Stimulated activated CD4-positive, alpha-beta T cell treated with anti-CD3 and anti-CD28 coated beads, Interleukin-1b, Interleukin-23, amount 100 ng/mL, for 4 hours (primary cell): ENCODE results near the gene PI4K2A.
"Not testable (repeated sequence)": the region's sequence is repeated elsewhere in the genome, so short reads cannot be mapped to it uniquely, and the experiment has no call there.

Source experiments
- DNase-seq, 2 donors: peaks; one replicate each; pipeline ENCODE4 v3.0.0-alpha.2; 2020; ENCODE audit warnings: low read depth in 2 of 2

PI4K2A gene

DNA sequence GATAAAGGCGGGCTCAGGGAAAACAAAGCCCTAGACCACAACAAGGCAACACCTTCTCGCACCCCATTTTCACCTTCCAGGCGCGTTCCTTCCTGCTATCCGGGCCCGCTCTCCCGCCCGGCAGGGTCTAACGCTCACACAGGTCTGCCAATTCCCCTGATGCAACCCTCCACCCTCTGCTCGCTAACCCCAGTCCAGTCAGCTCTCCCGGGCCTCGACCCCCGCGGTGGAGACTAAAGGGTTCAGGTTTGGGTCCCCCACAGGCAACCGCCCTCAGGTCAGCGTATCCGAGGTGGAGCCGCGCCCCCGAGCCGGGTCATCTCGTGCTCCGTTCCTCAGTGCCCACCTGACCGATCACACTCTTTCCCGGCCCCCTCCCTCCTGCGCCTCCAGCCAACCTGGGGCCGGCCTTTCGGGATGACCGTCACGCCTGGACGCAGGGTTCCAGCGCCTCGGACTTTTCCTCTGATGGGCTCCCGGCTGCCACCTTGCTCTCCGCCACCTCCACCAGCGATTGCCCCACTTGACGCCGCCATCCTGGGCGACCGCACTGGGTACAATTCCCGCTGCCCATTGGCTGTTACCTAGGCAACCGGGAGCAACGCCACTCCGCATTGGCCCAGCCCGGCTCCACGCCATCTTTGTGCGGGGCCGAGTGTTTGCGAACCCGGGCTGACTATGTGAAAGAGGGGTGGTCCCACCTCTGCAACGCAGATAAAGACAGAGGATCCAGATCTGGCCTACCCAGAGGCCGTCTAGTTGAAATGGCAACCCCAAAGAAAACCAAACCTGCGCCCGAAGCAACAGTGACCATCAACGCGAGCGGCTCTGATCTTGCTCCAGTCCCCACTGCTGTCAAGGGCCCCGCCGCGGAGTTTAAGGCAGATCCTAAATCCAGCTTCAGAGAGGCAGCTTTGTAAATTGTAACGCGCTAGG, 7.3 kb upstream of the PI4K2A start, which contains the start of gene MORN4:
TSS of gene MORN4 (minus strand) at position 552 of the 936 bp plus-strand sequence. CDS start 13,847 bp downstream, outside the sequence.
- DNase-seq = peak; percentile 80 to 81

DNA sequence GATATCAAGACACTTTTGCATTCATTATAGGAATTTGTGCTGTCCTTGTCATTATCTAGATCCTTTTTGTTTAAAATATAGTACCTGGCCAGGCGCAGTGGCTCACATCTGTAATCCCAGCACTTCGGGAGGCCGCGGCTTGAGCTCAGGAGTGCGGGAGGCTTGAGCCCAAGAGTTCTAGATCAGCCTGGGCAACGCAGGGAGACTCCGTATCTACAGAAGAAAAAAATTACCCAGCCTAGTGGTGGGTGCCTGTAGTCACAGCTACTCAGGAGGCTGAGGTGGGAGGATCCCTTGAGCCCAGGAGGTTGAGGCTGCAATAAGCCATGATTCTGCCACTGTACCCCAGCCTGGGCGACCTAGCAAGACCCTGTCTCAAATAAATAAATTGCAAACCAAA, 6.5 kb upstream of the PI4K2A start:
- DNase-seq = no peak

DNA sequence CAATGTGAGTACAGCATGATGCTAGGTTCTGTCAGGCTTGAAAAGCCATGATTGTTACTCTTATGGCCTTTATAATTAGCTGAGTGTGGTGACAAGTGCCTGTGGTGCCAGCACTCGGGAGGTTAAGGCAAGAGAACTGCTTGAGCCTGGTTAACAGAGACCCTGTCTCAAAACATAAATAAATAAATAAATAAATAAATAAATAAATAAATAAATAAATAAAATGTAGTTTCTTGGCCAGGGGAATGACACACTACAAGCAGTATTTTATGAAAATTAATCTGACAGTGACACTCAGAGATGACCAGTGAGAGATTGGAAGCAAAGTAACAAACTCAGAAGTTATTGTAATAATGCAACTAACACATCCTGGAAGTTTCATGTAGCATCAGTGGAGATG, 4.9 kb upstream of the PI4K2A start:
- no peak for DNase-seq

- DNase-seq = not testable (repeated sequence)
These were observed 1.4 kb upstream of the PI4K2A start for GRCh38 chr10:97639090-97639489.

DNA sequence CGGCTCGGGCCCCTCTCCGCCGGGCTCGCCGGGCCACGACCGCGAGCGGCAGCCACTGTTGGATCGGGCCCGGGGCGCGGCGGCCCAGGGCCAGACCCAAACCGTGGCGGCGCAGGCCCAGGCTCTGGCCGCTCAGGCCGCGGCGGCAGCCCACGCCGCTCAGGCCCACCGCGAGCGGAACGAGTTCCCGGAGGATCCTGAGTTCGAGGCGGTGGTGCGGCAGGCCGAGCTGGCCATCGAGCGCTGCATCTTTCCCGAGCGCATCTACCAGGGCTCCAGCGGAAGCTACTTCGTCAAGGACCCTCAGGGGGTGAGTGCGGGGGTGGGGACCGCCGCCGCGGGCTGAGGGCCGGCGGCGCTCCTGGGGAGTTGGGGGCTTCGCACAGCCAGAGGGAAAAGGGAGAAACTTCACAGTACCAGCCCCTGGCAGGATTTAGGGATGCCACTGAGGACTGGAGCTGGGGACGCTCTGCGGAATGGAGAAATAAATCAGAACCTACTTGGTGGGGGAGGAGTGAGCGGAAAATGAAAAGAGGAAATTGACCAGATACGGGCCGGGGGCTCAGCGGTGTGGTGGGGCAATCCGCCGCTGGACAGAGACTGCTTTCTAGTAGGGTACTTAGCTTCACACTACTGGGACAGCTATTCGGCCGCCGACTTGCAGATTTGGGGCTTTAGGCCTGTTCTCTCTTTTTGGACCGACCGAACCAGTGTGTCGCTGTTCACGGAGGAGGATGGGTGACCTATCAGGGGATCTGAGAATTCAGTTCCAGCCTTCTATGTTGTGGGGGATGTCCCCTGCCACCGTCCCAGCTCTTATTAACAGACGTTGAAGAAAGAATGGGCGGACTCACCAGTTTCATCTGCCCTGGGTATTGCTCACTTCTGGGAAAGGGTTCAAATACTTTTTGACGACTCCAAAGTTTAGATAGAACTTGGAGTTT, 669 bp downstream of the PI4K2A start:
- DNase-seq = no peak

GRCh38 chr10:97642471-97643159, 2.1 kb downstream of the PI4K2A start:
- DNase-seq = not testable (repeated sequence)

- no peak for DNase-seq
These were observed 3.0 kb downstream of the PI4K2A start for GRCh38 chr10:97643441-97643985.

DNA sequence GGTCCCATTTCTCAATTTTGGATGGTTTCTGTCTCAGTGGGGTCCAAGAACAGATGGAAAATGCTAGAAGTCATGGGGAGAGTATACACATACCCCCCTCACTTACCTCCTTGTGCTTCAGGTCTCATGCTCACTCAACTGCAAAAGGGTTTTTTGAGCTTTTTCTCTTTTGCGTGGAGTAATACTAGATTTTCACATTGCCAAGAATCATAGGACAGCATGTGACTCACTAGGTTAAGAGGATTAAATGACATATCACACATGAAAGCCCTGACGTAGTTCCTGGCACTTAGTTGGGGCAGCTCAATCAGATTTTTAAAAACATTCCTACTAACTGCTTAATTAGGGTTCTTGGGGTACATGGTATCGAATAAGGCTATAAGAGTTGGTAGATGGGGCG, 4.5 kb downstream of the PI4K2A start:
- DNase-seq = no peak

- no peak for DNase-seq
These were observed 7.1 kb downstream of the PI4K2A start for GRCh38 chr10:97647556-97647955.

GRCh38 chr10:97648562-97649404, 8.3 kb downstream of the PI4K2A start:
- DNase-seq = peak in 1 of 2 donors; percentile 12

DNA sequence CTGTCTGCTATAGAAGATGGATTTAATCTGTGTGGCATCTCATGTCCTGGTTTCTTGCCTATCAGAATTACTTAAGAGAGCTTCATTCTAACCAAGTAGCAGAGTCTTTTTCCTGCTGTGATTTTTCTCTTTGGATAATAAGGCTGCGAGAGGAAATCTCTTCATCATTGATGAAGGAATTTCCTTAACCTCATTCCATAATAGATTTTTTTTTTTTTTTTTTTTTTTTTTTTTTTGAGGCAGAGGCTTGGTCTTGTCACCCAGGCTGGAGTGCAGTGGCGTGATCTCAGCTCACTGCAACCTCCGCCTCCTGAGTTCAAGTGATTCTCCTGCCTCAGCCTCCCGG, 8.9 kb downstream of the PI4K2A start:
- DNase-seq = not testable (repeated sequence)

DNA sequence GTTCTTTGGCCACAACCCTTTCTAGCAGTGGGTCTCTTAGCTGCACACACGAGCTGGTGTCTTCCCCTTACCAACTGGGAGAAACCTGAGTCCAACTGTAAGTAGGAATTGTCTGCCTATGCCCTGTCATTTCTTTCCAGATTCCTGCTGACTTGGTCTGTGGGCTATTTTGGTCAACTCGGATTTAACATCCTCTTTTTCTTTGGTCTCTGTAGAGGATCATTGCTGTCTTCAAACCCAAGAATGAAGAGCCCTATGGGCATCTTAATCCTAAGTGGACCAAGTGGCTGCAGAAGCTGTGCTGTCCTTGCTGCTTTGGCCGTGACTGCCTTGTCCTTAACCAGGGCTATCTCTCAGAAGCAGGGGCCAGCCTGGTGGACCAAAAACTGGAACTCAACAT, 10.3 kb downstream of the PI4K2A start:
- DNase-seq = no peak

DNA sequence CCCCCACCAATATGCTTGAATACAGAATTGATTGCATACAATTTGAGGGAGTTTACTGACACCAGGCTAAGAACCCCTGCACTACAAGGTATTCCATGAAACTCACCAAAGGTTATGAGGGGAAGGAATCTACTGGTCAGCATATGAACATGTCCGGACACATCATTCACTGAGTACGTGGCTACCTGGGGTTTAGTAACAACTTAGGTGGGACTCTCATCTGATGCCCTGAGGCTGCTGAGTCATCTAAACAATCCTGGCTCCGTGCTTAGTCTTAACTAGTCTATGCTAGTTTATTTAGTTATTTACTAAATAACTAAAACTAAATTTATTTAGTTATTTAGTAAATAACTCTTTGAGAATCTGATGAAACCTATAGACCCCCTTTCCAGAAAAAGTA, 11.3 kb downstream of the PI4K2A start:
- no peak for DNase-seq

DNA sequence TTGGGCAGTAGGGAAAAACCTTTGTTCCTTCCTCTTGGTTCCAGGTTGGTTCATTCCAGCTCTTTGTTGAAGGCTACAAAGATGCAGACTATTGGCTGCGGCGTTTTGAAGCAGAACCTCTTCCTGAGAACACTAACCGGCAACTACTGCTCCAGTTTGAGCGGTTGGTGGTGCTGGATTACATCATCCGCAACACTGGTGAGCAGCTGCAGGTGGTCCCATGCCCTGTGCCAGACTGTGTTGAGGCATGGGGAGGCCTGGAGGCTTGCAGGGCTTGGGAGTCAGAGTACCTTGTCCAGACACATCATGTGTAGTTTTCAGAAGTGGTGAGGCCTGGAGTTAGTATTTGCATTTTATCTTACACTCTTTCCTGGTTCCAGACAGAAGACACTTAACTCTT, 16.3 kb downstream of the PI4K2A start:
- no peak for DNase-seq

GRCh38 chr10:97659589-97659988, 19.1 kb downstream of the PI4K2A start:
- DNase-seq = no peak

DNA sequence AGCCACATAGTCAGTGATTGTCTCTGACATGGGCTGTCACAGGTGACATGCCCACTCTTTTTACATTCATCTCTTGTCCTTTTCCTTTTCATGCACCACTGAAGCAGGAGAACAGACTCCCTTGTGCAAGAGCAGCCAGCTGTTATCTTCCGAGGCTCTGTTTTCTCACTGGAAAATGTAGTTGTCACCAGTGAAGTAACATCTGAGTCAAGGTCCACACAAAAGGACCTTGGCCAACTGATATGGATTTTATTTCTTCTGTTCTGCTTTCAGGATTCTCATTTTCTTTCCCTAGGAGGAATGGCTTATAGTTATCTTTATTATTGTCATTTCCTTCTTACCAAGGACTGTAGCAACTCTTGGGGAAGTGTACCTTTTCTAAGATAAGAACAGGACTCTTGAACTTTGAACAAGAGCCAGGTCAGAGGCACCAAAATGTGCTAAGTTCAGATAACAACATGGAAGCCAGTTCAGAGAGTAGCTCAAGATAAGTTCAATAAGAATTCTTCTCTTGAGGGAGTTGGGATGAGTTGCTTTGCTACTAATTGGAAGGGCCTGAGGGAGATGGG, 23.9 kb downstream of the PI4K2A start:
- no peak for DNase-seq

GRCh38 chr10:97666992-97667391, 26.5 kb downstream of the PI4K2A start:
- no peak for DNase-seq

GRCh38 chr10:97667463-97667862, 27.0 kb downstream of the PI4K2A start:
- no peak for DNase-seq

DNA sequence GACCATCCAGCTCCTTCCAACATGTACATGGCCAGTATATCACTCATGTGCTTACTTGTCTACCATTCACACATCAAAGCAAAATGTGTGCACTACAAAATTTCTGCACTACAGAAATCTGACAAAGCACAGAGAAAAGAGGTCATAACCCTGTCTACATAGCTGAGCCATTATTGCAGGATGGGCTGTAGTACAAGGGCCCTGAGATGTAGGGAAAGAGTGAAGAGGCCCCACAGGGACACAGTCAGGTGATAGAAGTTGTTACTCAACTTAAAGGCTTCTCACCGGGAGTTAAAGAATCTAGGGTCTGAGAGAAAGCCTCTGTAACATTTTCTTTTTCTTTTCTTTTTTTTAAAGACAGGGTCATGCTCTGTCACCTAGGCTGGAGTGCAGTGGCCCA, 29.1 kb downstream of the PI4K2A start:
- DNase-seq = no peak
